Progenitor cell of endocrine pancreas (in vitro differentiated cells): ENCODE results near the gene DSCAML1. TPM values are rescaled to one million over a fixed set of nuclear protein-coding genes. Genes with fewer than 3 reads are reported as not detected.

ENCODE experiments used
- DNase-seq: peaks from one replicate; pipeline ENCODE4 v3.0.0; 2021; ENCODE audit warnings: low spot score; ENCODE audit not compliant: unreplicated experiment
- H3K27ac Mint-ChIP-seq: 2 replicates; pipeline ENCODE4 v1.8.0; 2021; ENCODE audit warnings: mild to moderate bottlenecking, moderate library complexity, mixed read lengths
- H3K27me3 Mint-ChIP-seq: 2 replicates; pipeline ENCODE4 v1.8.0; 2021; ENCODE audit warnings: mixed read lengths
- H3K36me3 Mint-ChIP-seq: 2 replicates; pipeline ENCODE4 v1.8.0; 2022; ENCODE audit warnings: mixed read lengths; ENCODE audit not compliant: insufficient read depth
- H3K4me1 Mint-ChIP-seq: 2 replicates; pipeline ENCODE4 v1.8.0; 2021; ENCODE audit warnings: low read depth, mixed read lengths
- H3K4me3 Mint-ChIP-seq: 2 replicates; pipeline ENCODE4 v1.8.0; 2021; ENCODE audit warnings: low read depth, mild to moderate bottlenecking, moderate library complexity, mixed read lengths
- H3K9me3 Mint-ChIP-seq: 2 replicates; pipeline ENCODE4 v1.8.0; 2021; ENCODE audit warnings: low read depth, mixed read lengths
- CTCF ChIP-seq: fragments of 200-600 bp; sonication (generic); IDR thresholded peaks from one replicate; pipeline ENCODE4 v1.5.0; 2021; ENCODE audit warnings: antibody characterized with exemption, mild to moderate bottlenecking; ENCODE audit not compliant: unreplicated experiment
- total RNA-seq: library from RNA; stranded (reverse); gene quantifications from 2 replicates; pipeline ENCODE4 v1.2.1, GENCODE V29; 2021

Gene DSCAML1
- total RNA-seq, 1 donor from 2014 or later: 2.7 TPM

DNA sequence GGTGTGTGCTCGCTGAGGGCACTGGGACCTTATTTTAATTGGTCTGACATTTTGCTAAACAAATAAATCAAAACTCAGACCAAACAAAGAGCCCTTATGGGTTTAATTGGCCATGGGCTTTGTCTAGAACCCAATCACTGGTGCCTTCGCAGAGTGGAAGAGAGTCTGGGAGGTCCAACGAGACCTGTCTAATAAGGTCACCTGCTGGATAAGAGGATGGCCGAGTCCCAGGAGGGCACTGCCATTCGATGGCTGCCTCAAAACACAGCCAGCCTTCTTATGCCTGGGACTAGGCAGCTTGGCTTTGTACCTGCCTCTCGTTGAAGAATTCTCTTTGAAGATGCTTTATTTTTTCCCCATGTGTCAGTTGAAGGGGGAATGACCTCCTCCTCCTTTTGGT is 298.2 kb downstream of the DSCAML1 start:
- peaks cover 51% of the 10 kb centered on the region for H3K27me3 Mint-ChIP-seq
- no peaks in the 10 kb centered on the region for H3K9me3 Mint-ChIP-seq
- H3K4me1 Mint-ChIP-seq: peaks cover 21% of the 10 kb centered on the region
- no peak overlapping the region for H3K27ac Mint-ChIP-seq
- no peak overlapping the region for H3K4me3 Mint-ChIP-seq
- DNase-seq: no peak
- TF ChIP-seq CTCF: no peak
- no peaks in the 10 kb centered on the region for H3K36me3 Mint-ChIP-seq

- DNase-seq: no peak
- H3K27ac Mint-ChIP-seq: no peak overlapping the region
- peaks cover 41% of the 10 kb centered on the region for H3K27me3 Mint-ChIP-seq
- H3K4me1 Mint-ChIP-seq: peaks cover 20% of the 10 kb centered on the region
- H3K4me3 Mint-ChIP-seq: no peak overlapping the region
- H3K9me3 Mint-ChIP-seq: no peaks in the 10 kb centered on the region
- no peak for TF ChIP-seq CTCF
- H3K36me3 Mint-ChIP-seq: no peaks in the 10 kb centered on the region
Measured at GRCh38 chr11:117497206-117497951, 299.6 kb downstream of the DSCAML1 start.

DNA sequence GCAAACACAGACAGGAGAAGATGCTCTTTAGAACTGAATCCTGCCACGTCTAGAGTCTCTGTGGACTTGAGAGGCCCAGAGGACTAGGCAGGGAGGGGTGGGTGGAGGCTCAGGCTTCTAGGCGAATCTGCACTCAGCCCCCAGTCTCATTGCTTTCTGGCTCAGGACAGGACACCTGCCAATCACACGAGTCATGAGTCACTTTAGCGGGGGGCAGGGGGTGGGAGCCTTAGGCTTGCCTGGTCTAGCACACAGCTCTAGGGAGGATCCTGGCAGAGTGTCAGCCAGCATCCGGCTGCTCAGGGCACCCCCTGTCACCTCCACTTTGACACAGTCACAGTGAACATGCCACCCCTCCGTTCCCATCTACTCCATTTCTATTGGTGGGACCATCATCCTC is 301.7 kb downstream of the DSCAML1 start:
- no peak overlapping the region for H3K27ac Mint-ChIP-seq
- H3K27me3 Mint-ChIP-seq: peaks cover 33% of the 10 kb centered on the region
- H3K9me3 Mint-ChIP-seq: no peaks in the 10 kb centered on the region
- H3K4me3 Mint-ChIP-seq: no peak overlapping the region
- TF ChIP-seq CTCF: no peak
- DNase-seq: no peak
- peaks cover 12% of the 10 kb centered on the region for H3K4me1 Mint-ChIP-seq
- no peaks in the 10 kb centered on the region for H3K36me3 Mint-ChIP-seq

GRCh38 chr11:117492578-117493251 is 304.3 kb downstream of the DSCAML1 start:
- Mint-ChIP-seq H3K36me3 (no peaks in the 10 kb centered on the region), H3K27ac (peak overlapping the region; percentile 42), H3K4me1 (peaks cover 22% of the 10 kb centered on the region), H3K4me3 (no peak overlapping the region), H3K27me3 (peaks cover 36% of the 10 kb centered on the region), H3K9me3 (no peaks in the 10 kb centered on the region)
- no peak for TF ChIP-seq CTCF
- DNase-seq: peak; percentile 28

DNA sequence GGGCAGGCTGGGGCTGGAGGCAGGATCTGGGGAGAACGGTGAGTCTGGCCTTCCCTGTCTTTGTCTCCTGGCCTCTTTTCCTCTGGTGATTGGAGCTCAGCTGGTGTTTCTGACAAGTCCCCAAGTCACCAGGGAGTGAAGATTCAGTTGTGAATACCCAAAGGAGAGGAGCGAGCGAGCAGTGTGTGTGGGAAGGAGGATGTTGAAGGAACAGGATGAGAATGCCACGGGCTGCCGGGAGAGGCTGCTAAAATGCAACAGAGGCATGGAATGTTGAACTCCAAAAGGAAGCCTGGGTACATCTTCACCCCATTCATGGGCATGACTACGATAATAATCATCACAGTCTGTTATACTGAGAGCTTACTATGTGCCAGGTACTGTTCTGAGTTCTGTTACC is 306.1 kb downstream of the DSCAML1 start:
- no peaks in the 10 kb centered on the region for H3K9me3 Mint-ChIP-seq
- H3K27me3 Mint-ChIP-seq: peaks cover 31% of the 10 kb centered on the region
- H3K4me3 Mint-ChIP-seq: no peak overlapping the region
- H3K27ac Mint-ChIP-seq: no peak overlapping the region
- no peak for DNase-seq
- H3K4me1 Mint-ChIP-seq: peaks cover 20% of the 10 kb centered on the region
- H3K36me3 Mint-ChIP-seq: no peaks in the 10 kb centered on the region
- TF ChIP-seq CTCF: no peak
